Keratinocyte (primary cell): ENCODE measurements around the gene NOVA2. TPM values are rescaled to one million over a fixed set of nuclear protein-coding genes. Genes with fewer than 3 reads are reported as not detected.

Experiments used
- DNase-seq: peaks from one replicate; pipeline ENCODE4 v3.0.0-alpha.2; 2011; ENCODE audit warnings: low read depth, missing footprints, low spot score
- FAIRE-seq: peaks from 2 replicates; lab custom pipeline; 2011; peaks lifted over from hg19 to GRCh38; lab: Jason Lieb, UNC
- H2AFZ ChIP-seq: 2 replicates; pipeline ENCODE4 v1.6.0; 2012; ENCODE audit warnings: low read length, control low read depth, inconsistent platforms; ENCODE audit not compliant: control insufficient read depth
- H3K27ac ChIP-seq: 2 replicates; pipeline ENCODE4 v1.5.1; 2011; ENCODE audit warnings: low read length; ENCODE audit not compliant: control insufficient read depth, insufficient read depth
- H3K27me3 ChIP-seq: 3 replicates; pipeline ENCODE4 v1.6.0; 2011; ENCODE audit warnings: low read length; ENCODE audit not compliant: control insufficient read depth, insufficient read depth; ENCODE audit errors: extremely low read depth
- H3K36me3 ChIP-seq, 2 experiments: 2 replicates in 1 of 2; 3 replicates in 1 of 2; pipeline ENCODE4 v1.5.1; 2011; ENCODE audit warnings: low read length in 2 of 2, mild to moderate bottlenecking in 1 of 2; ENCODE audit not compliant: control insufficient read depth in 2 of 2, insufficient read depth in 2 of 2; ENCODE audit errors: extremely low read depth in 1 of 2
- H3K4me1 ChIP-seq: 3 replicates; pipeline ENCODE4 v1.5.1; 2011; ENCODE audit warnings: low read length; ENCODE audit not compliant: control insufficient read depth, insufficient read depth; ENCODE audit errors: extremely low read depth
- H3K4me2 ChIP-seq: 3 replicates; pipeline ENCODE4 v1.6.0; 2011; ENCODE audit warnings: low read depth, low read length; ENCODE audit not compliant: control insufficient read depth, insufficient read depth; ENCODE audit errors: extremely low read depth
- H3K4me3 ChIP-seq, 3 experiments: fragments of 200-600 bp in 1 of 3; sonication (generic) in 1 of 3; 2 replicates in 2 of 3; 3 replicates in 1 of 3; pipeline ENCODE4 v1.5.1; 2011 to 2016; ENCODE audit warnings: low read length in 3 of 3, mild to moderate bottlenecking in 3 of 3, control low read depth in 2 of 3, inconsistent platforms in 1 of 3, low read depth in 1 of 3, mixed read lengths in 1 of 3, mixed run types in 1 of 3, moderate library complexity in 1 of 3; ENCODE audit not compliant: control insufficient read depth in 2 of 3, insufficient read depth in 2 of 3; ENCODE audit errors: extremely low read depth in 1 of 3
- H3K79me2 ChIP-seq: 2 replicates; pipeline ENCODE4 v1.6.0; 2012; ENCODE audit warnings: low read length; ENCODE audit not compliant: control insufficient read depth, insufficient read depth
- H3K9ac ChIP-seq: 3 replicates; pipeline ENCODE4 v1.6.0; 2011; ENCODE audit warnings: low read length; ENCODE audit not compliant: control insufficient read depth, insufficient read depth; ENCODE audit errors: extremely low read depth
- H3K9me1 ChIP-seq: 3 replicates; pipeline ENCODE4 v1.6.0; 2011; ENCODE audit warnings: low read length; ENCODE audit not compliant: control insufficient read depth, insufficient read depth; ENCODE audit errors: extremely low read depth
- H3K9me3 ChIP-seq: 2 replicates; pipeline ENCODE4 v1.5.1; 2012; ENCODE audit warnings: low read depth, low read length; ENCODE audit not compliant: control insufficient read depth
- H4K20me1 ChIP-seq: 3 replicates; pipeline ENCODE4 v1.6.0; 2011; ENCODE audit warnings: low read length; ENCODE audit not compliant: control insufficient read depth, insufficient read depth; ENCODE audit errors: extremely low read depth
- EZH2 ChIP-seq: IDR thresholded peaks from one replicate; pipeline ENCODE4 v1.6.1; 2012; ENCODE audit warnings: inconsistent platforms, mild to moderate bottlenecking, low read length, moderate library complexity
- dilution Hi-C: fragments of 300-500 bp; cut with MboI; formaldehyde crosslinking; loops from one replicate; pipeline ENCODE4 v1.7.0; 2020; ENCODE audit warnings: low sequenced_read_pairs; ENCODE audit not compliant: extremely low pct_ligation_motif_present
- polyA plus RNA-seq, 5 experiments: library from polyadenylated mRNA; depleted of rRNA in 3 of 5; stranded (reverse) in 3 of 5; stranded (forward) in 1 of 5; unstranded in 1 of 5; fragments of >200 nt; gene quantifications; 1 replicate in 1 of 5; 2 replicates in 3 of 5; 3 replicates in 1 of 5; pipeline versions ENCODE4 v1.2.1 to v1.2.3, GENCODE V29; 2011 to 2012; ENCODE audit warnings: missing spikeins in 2 of 5, low read depth in 1 of 5, low replicate concordance in 1 of 5
- TF ChIP-seq, protein P1 (sequence below), 3 experiments: IDR thresholded peaks in 1 of 3; conservative IDR thresholded peaks in 1 of 3; optimal IDR thresholded peaks in 1 of 3; 2 replicates in 2 of 3; 3 replicates in 1 of 3; pipeline versions ENCODE3 to v1.5.1; 2011; ENCODE audit warnings: low read length in 3 of 3, mild to moderate bottlenecking in 3 of 3, moderate library complexity in 2 of 3, control low read depth in 1 of 3, inconsistent platforms in 1 of 3; ENCODE audit not compliant: insufficient read depth in 2 of 3; ENCODE audit errors: extremely low read depth in 1 of 3

The NOVA2 gene
- polyA plus RNA-seq, 1 donor (not counting 4 experiments of a cell fraction or from before 2014, with no cell fraction given), result not detected

DNA sequence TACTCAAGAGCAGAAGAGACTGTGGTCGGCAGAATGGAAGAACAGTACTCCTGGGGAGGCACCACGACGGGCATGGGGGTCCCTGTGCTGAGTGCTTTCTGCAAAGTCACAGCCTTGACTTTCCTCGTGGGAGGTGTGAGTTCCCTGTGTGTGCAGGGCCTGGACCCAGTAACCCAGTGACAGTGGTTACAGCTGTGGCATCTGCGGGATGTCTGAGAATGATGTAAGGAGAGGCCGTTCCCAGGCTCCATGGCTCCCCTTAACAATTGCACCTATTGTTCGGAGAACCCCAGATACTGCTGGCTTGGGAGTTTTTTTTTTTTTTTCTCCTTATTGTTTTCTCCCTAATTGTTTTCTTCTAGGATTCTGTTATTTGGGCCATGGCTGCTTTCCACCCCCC lies 54.0 kb downstream of the NOVA2 start:
- DNase-seq, result no peak
- Histone ChIP-seq H3K4me3 (no peak overlapping the region), H3K79me2 (no peaks in the 10 kb centered on the region), H4K20me1 (no peaks in the 10 kb centered on the region), H3K9ac (no peak overlapping the region), H3K27ac (no peak overlapping the region), H3K4me1 (no peaks in the 10 kb centered on the region), H3K9me3 (no peaks in the 10 kb centered on the region), H3K4me2 (no peak overlapping the region), H3K27me3 (peaks cover 12% of the 10 kb centered on the region), H3K36me3 (no peaks in the 10 kb centered on the region), H3K9me1 (no peaks in the 10 kb centered on the region), H2AFZ (no peak overlapping the region)
- no peak for TF ChIP-seq EZH2
- TF ChIP-seq, protein P1, sequence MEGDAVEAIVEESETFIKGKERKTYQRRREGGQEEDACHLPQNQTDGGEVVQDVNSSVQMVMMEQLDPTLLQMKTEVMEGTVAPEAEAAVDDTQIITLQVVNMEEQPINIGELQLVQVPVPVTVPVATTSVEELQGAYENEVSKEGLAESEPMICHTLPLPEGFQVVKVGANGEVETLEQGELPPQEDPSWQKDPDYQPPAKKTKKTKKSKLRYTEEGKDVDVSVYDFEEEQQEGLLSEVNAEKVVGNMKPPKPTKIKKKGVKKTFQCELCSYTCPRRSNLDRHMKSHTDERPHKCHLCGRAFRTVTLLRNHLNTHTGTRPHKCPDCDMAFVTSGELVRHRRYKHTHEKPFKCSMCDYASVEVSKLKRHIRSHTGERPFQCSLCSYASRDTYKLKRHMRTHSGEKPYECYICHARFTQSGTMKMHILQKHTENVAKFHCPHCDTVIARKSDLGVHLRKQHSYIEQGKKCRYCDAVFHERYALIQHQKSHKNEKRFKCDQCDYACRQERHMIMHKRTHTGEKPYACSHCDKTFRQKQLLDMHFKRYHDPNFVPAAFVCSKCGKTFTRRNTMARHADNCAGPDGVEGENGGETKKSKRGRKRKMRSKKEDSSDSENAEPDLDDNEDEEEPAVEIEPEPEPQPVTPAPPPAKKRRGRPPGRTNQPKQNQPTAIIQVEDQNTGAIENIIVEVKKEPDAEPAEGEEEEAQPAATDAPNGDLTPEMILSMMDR (optimal IDR thresholded peaks at IDR 0.05 in 1 of 3, IDR thresholded peaks at IDR 0.05 in 1 of 3, conservative IDR thresholded peaks at IDR 0.05 in 1 of 3; ENCODE audit: extremely low read depth in 1 of 3, insufficient read depth in 2 of 3, low read length in 3 of 3), result no peak
- FAIRE-seq, result no peak
- dilution Hi-C loops, result no loop called here

DNA sequence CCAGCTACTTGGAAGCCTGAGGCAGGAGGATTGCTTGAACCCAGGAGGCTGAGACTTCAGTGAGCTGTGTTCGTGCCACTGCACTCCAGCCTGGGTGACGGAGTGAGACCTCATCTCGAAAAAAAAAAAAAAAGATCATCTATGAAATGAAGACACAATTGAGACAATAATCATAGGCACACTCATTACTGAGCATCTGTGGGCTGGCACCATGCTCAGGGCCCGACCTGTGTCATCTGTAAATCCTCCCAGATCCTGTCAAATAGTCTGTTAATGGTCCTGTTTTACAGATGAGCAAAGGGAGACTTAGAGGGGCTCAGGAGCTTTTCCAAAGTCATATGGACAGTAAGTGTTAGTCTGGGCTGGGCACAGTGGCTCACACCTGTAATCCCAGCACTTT lies 54.9 kb downstream of the NOVA2 start:
- DNase-seq, result no peak
- dilution Hi-C loops, result no loop called here
- Histone ChIP-seq H3K4me2 (no peak overlapping the region), H3K9me1 (no peaks in the 10 kb centered on the region), H4K20me1 (no peaks in the 10 kb centered on the region), H3K27ac (no peak overlapping the region), H3K9me3 (no peaks in the 10 kb centered on the region), H3K36me3 (no peaks in the 10 kb centered on the region), H3K27me3 (peaks cover 12% of the 10 kb centered on the region), H3K79me2 (no peaks in the 10 kb centered on the region), H2AFZ (no peak overlapping the region), H3K4me1 (no peaks in the 10 kb centered on the region), H3K4me3 (no peak overlapping the region), H3K9ac (no peak overlapping the region)
- FAIRE-seq, result no peak
- TF ChIP-seq EZH2, result no peak
- TF ChIP-seq, protein P1 (optimal IDR thresholded peaks at IDR 0.05 in 1 of 3, IDR thresholded peaks at IDR 0.05 in 1 of 3, conservative IDR thresholded peaks at IDR 0.05 in 1 of 3; ENCODE audit: extremely low read depth in 1 of 3, insufficient read depth in 2 of 3, low read length in 3 of 3), result no peak
